Measurements from ENCODE around the gene NDST1.

DNA sequence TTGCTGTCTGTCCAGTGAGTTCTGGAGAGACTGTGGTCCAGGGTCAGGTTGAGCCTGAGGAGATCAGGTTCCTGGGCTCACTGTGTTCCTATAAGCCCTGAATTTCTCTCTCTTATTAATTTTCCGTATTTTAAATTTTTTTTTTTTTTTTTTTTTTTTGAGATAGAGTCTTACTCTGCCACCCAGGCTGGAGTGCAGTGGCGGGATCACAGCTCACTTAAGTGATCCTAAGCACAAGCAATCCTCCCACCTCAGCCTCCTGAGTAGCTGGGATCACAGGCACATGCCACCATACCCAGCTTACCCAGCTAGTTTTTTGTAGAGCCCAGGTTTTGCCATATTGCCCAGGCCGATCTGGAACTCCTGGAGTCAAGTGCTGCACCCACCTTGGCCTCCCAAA lies 22.5 kb downstream of the NDST1 start:
- TF ChIP-seq, protein P1, sequence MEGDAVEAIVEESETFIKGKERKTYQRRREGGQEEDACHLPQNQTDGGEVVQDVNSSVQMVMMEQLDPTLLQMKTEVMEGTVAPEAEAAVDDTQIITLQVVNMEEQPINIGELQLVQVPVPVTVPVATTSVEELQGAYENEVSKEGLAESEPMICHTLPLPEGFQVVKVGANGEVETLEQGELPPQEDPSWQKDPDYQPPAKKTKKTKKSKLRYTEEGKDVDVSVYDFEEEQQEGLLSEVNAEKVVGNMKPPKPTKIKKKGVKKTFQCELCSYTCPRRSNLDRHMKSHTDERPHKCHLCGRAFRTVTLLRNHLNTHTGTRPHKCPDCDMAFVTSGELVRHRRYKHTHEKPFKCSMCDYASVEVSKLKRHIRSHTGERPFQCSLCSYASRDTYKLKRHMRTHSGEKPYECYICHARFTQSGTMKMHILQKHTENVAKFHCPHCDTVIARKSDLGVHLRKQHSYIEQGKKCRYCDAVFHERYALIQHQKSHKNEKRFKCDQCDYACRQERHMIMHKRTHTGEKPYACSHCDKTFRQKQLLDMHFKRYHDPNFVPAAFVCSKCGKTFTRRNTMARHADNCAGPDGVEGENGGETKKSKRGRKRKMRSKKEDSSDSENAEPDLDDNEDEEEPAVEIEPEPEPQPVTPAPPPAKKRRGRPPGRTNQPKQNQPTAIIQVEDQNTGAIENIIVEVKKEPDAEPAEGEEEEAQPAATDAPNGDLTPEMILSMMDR (conservative IDR thresholded peaks at IDR 0.05; ENCODE audit: low read depth, low read length): no peak
- TF ChIP-seq EZH2phosphoT487 (IDR thresholded peaks at IDR 0.05; ENCODE audit: borderline replicate concordance, low read length) (no peak), EZH2 (IDR thresholded peaks at IDR 0.05; ENCODE audit: low read length, unreplicated experiment) (no peak)
